ENCODE measurements around the gene MORF4L1.

GRCh38 chr15:78927077-78927790, 54.5 kb downstream of the MORF4L1 start:
- no peak for TF ChIP-seq CTCF (IDR thresholded peaks at IDR 0.05; ENCODE audit: low read depth, low read length, poor library complexity, severe bottlenecking)
- no peak for TF ChIP-seq EZH2phosphoT487 (IDR thresholded peaks at IDR 0.05; ENCODE audit: borderline replicate concordance, low read length)
